GM12878 (cell line): ENCODE data around the gene PPP4R1. TPM values are rescaled to one million over a fixed set of nuclear protein-coding genes. Genes with fewer than 3 reads are reported as not detected.

Experiments used
- ATAC-seq: fragments of 200-7000 bp; cut with Tn5 transposase; 3 replicates; pipeline ENCODE4 v1.9.1; 2020; ENCODE audit warnings: mild to moderate bottlenecking, moderate library complexity
- BruUV-seq: library from RNA; stranded (reverse); fragments of 400-500 nt; replicated peaks from 2 replicates; lab custom pipeline; 2021; lab: Mats Ljungman, UMichigan
- CTCF ChIA-PET: fragments of 300-600 bp; sonication (Branson Sonifier 250); formaldehyde crosslinking; extraction: SDS; loops from one replicate; lab custom pipeline; 2021; ENCODE audit warnings: inconsistent platforms; lab: Yijun Ruan, JAX
- POLR2A ChIA-PET: fragments of 350-600 bp; formaldehyde crosslinking; extraction: SDS; loops from one replicate; lab custom pipeline; 2021; ENCODE audit warnings: inconsistent platforms; lab: Charles Lee
- RAD21 ChIA-PET: fragments of 300-600 bp; sonication (Branson Sonifier 250); formaldehyde crosslinking; loops from one replicate; lab custom pipeline; 2023; ENCODE audit warnings: antibody characterized with exemption; ENCODE audit not compliant: unreplicated experiment; lab: Charles Lee
- SMC1A ChIA-PET: fragments of 300-600 bp; sonication (Branson Sonifier 250); formaldehyde crosslinking; loops from one replicate; lab custom pipeline; 2023; ENCODE audit not compliant: unreplicated experiment, uncharacterized antibody; lab: Charles Lee
- DNase-seq: peaks from one replicate; pipeline ENCODE4 v3.0.0-alpha.2; 2011; ENCODE audit warnings: low read depth, low spot score
- FAIRE-seq: peaks from 3 replicates; lab custom pipeline; 2011; peaks lifted over from hg19 to GRCh38; lab: Jason Lieb, UNC
- H2AFZ ChIP-seq: 2 replicates; pipeline ENCODE4 v1.6.0; 2011; ENCODE audit warnings: low read depth, low read length, control low read depth; ENCODE audit not compliant: control insufficient read depth
- H3K27ac ChIP-seq: 2 replicates; pipeline ENCODE4 v1.5.1; 2011; ENCODE audit warnings: control low read depth; ENCODE audit not compliant: control insufficient read depth, insufficient read depth
- H3K27me3 ChIP-seq, 2 experiments: replicated peaks in 1 of 2; 2 replicates each; pipeline versions ENCODE4 v1.6.0 to v1.6.1; 2011; ENCODE audit warnings: low read length in 1 of 2; ENCODE audit not compliant: control insufficient read depth in 2 of 2, insufficient read depth in 2 of 2
- H3K36me3 ChIP-seq, 2 experiments: 2 replicates each; pipeline ENCODE4 v1.5.1; 2011; ENCODE audit warnings: low read length in 1 of 2; ENCODE audit not compliant: control insufficient read depth in 2 of 2, insufficient read depth in 2 of 2
- H3K4me1 ChIP-seq: 2 replicates; pipeline ENCODE4 v1.6.1; 2011; ENCODE audit warnings: mild to moderate bottlenecking, low read length, moderate library complexity, mixed read lengths; ENCODE audit not compliant: control insufficient read depth, insufficient read depth
- H3K4me2 ChIP-seq: 2 replicates; pipeline ENCODE4 v1.6.0; 2011; ENCODE audit warnings: control low read depth; ENCODE audit not compliant: control insufficient read depth, insufficient read depth
- H3K4me3 ChIP-seq: fragments of 200-600 bp; sonication (generic); 2 replicates; pipeline ENCODE4 v1.5.1; 2016
- H3K79me2 ChIP-seq: 2 replicates; pipeline ENCODE4 v1.6.0; 2011; ENCODE audit warnings: low read length; ENCODE audit not compliant: control insufficient read depth, insufficient read depth
- H3K9ac ChIP-seq: 2 replicates; pipeline ENCODE4 v1.8.0; 2011; ENCODE audit warnings: low read length, control low read depth, mixed read lengths; ENCODE audit not compliant: control insufficient read depth, insufficient read depth
- H3K9me3 ChIP-seq: replicated peaks from 3 replicates; pipeline ENCODE4 v1.5.1; 2011; ENCODE audit warnings: mild to moderate bottlenecking, low read length; ENCODE audit not compliant: control insufficient read depth, insufficient read depth
- H4K20me1 ChIP-seq: 2 replicates; pipeline ENCODE4 v1.6.0; 2011; ENCODE audit not compliant: control insufficient read depth, insufficient read depth
- ATF7 ChIP-seq: fragments of 450-650 bp; IDR thresholded peaks from 2 replicates; pipeline ENCODE4 v1.6.1; 2016; ENCODE audit warnings: low read depth, mild to moderate bottlenecking
- BRCA1 ChIP-seq: IDR thresholded peaks from 2 replicates; pipeline ENCODE4 v1.6.1; 2011; ENCODE audit warnings: low read depth, low read length, improper control_type of control experiment
- CBFB ChIP-seq: IDR thresholded peaks from 2 replicates; pipeline ENCODE4 v1.6.1; 2016; ENCODE audit warnings: antibody characterized with exemption, low read depth
- FOS ChIP-seq: IDR thresholded peaks from 3 replicates; pipeline ENCODE4 v1.6.1; 2011; ENCODE audit warnings: borderline replicate concordance; ENCODE audit not compliant: insufficient read length; ENCODE audit errors: extremely low read depth
- HDAC2 ChIP-seq: fragments of 200-600 bp; sonication (generic); IDR thresholded peaks from 2 replicates; pipeline ENCODE4 v1.6.1; 2017
- MYC ChIP-seq: IDR thresholded peaks from 2 replicates; pipeline ENCODE4 v1.6.1; 2011; ENCODE audit warnings: mild to moderate bottlenecking, low read length, moderate library complexity, inconsistent platforms; ENCODE audit not compliant: insufficient read depth, insufficient replicate concordance, insufficient read length, severe bottlenecking
- NBN ChIP-seq: fragments of 450-650 bp; IDR thresholded peaks from 2 replicates; pipeline ENCODE4 v1.6.1; 2016
- SREBF1 ChIP-seq: IDR thresholded peaks from 2 replicates; pipeline ENCODE4 v1.6.1; 2012; ENCODE audit warnings: mild to moderate bottlenecking, low read length
- YY1 ChIP-seq: IDR thresholded peaks from 2 replicates; pipeline ENCODE4 v1.6.1; 2011; ENCODE audit warnings: low read depth, mild to moderate bottlenecking, low read length
- WGBS: methylation state at CpG from one replicate; pipeline ENCODE4 v1.1.6; 2016; ENCODE audit warnings: low lambda C conversion rate; ENCODE audit not compliant: insufficient replicate concordance, insufficient coverage; ENCODE audit errors: missing lambda C conversion rate; 5-methylcytosine and 5-hydroxymethylcytosine counted together
- in situ Hi-C: fragments of 300-500 bp; cut with MboI; formaldehyde crosslinking; loops from 9 replicates; pipeline ENCODE4 v1.14.3; 2018; ENCODE audit warnings: mixed read lengths
- intact Hi-C: fragments of 100-400 bp; cut with micrococcal nuclease; formaldehyde crosslinking; loops from one replicate; pipeline ENCODE4 v1.14.2; 2022; ENCODE audit not compliant: unreplicated experiment
- polyA plus RNA-seq, 11 experiments: library from polyadenylated mRNA; depleted of rRNA in 4 of 11; unstranded in 6 of 11; stranded (reverse) in 5 of 11; fragments of >200 nt; fragmentation: Nextera tagmentation in 4 of 11; fragmentation: Illumina TruSeq in 1 of 11; extraction: Ambion mirVana in 4 of 11; extraction: Trizol in 1 of 11; gene quantifications; 1 replicate in 1 of 11; 2 replicates in 10 of 11; pipeline versions ENCODE4 v1.2.1 to v1.2.3, GENCODE V29; 2011 to 2016; ENCODE audit warnings: inconsistent platforms in 2 of 11, missing spikeins in 2 of 11, low read depth in 1 of 11
- total RNA-seq, 4 experiments: library from RNA; depleted of rRNA in 3 of 4; stranded (reverse); fragments of >200 nt in 3 of 4; fragmentation: Illumina TruSeq in 1 of 4; extraction: Trizol in 1 of 4; gene quantifications; 2 replicates each; pipeline versions ENCODE4 v1.2.1 to v1.2.3, GENCODE V29; 2013 to 2021
- TF ChIP-seq, protein P1 (sequence below): IDR thresholded peaks from 2 replicates; pipeline ENCODE4 v1.6.1; 2011; ENCODE audit warnings: low read depth, low read length, improper control_type of control experiment, borderline replicate concordance
- TF ChIP-seq, protein P2 (sequence below): IDR thresholded peaks from 2 replicates; pipeline ENCODE4 v1.6.1; 2012; ENCODE audit warnings: low read length, inconsistent platforms
- TF ChIP-seq, protein P3 (sequence below): fragments of 450-650 bp; IDR thresholded peaks from 2 replicates; pipeline ENCODE4 v1.6.1; 2018; ENCODE audit warnings: borderline replicate concordance, mild to moderate bottlenecking; ENCODE audit not compliant: partially characterized antibody

Gene PPP4R1
- total and polyA plus RNA-seq, 10 of the 15 experiments (the other 5 are each of a cell fraction or from before 2014, with no cell fraction given) = 10.9 to 44.4 (median 26.0) TPM

DNA sequence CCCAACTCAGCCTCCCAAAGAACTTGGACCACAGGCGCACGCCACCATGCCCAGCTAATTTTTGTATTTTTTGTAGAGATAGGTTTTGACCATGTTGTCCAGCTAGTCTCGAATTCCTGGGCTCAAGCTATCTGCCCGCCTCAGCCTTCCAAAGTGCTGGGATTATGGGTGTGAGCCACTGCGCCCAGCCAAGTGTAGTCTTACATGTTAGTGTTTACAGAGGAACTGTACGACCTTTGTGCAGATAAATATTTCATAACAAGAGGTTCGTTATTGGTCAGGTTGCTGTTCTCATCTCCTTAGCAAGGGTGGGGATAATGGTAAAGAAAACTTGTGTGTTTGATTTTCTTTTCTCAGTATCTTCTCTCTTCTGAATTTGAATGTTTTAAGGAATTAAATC, 92.6 kb downstream of the PPP4R1 start:
- no peak overlapping the region for H3K4me2 ChIP-seq
- intact Hi-C loops = no loop called here
- no peaks in the 10 kb centered on the region for H3K27me3 ChIP-seq
- no peak overlapping the region for H3K4me3 ChIP-seq
- no peaks in the 10 kb centered on the region; the same call in 1 of the 2 replicates for H3K79me2 ChIP-seq
- no peaks in the 10 kb centered on the region for H3K9me3 ChIP-seq
- ChIA-PET POLR2A (no interaction called here), SMC1A (no interaction called here), CTCF (interaction anchor here (1.0 kb wide), 1 partner anchor 334 kb away, joined by 3 read pairs; no protein-coding TSS in a partner anchor)
- no peak for ATAC-seq
- no peak overlapping the region for H2AFZ ChIP-seq
- H4K20me1 ChIP-seq = no peaks in the 10 kb centered on the region
- H3K9ac ChIP-seq = no peak overlapping the region
- TF ChIP-seq, protein P1, sequence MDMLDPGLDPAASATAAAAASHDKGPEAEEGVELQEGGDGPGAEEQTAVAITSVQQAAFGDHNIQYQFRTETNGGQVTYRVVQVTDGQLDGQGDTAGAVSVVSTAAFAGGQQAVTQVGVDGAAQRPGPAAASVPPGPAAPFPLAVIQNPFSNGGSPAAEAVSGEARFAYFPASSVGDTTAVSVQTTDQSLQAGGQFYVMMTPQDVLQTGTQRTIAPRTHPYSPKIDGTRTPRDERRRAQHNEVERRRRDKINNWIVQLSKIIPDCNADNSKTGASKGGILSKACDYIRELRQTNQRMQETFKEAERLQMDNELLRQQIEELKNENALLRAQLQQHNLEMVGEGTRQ = no peak
- TF ChIP-seq FOS (no peak), ATF7 (no peak), CBFB (no peak), YY1 (no peak), MYC (no peak), SREBF1 (no peak), NBN (no peak), BRCA1 (no peak), HDAC2 (no peak)
- TF ChIP-seq, protein P2, sequence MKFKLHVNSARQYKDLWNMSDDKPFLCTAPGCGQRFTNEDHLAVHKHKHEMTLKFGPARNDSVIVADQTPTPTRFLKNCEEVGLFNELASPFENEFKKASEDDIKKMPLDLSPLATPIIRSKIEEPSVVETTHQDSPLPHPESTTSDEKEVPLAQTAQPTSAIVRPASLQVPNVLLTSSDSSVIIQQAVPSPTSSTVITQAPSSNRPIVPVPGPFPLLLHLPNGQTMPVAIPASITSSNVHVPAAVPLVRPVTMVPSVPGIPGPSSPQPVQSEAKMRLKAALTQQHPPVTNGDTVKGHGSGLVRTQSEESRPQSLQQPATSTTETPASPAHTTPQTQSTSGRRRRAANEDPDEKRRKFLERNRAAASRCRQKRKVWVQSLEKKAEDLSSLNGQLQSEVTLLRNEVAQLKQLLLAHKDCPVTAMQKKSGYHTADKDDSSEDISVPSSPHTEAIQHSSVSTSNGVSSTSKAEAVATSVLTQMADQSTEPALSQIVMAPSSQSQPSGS = no peak
- TF ChIP-seq, protein P3, sequence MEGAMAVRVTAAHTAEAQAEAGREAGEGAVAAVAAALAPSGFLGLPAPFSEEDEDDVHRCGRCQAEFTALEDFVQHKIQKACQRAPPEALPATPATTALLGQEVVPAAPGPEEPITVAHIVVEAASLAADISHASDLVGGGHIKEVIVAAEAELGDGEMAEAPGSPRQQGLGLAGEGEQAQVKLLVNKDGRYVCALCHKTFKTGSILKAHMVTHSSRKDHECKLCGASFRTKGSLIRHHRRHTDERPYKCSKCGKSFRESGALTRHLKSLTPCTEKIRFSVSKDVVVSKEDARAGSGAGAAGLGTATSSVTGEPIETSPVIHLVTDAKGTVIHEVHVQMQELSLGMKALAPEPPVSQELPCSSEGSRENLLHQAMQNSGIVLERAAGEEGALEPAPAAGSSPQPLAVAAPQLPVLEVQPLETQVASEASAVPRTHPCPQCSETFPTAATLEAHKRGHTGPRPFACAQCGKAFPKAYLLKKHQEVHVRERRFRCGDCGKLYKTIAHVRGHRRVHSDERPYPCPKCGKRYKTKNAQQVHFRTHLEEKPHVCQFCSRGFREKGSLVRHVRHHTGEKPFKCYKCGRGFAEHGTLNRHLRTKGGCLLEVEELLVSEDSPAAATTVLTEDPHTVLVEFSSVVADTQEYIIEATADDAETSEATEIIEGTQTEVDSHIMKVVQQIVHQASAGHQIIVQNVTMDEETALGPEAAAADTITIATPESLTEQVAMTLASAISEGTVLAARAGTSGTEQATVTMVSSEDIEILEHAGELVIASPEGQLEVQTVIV = no peak
- TF ChIP-seq, all 136 proteins: peak for 0
- peaks cover 4 to 16% of the 10 kb centered on the region in 2 experiments; a peak in 3 of 4 replicates for H3K36me3 ChIP-seq
- BruUV-seq = no TSS peak
- H3K4me1 ChIP-seq = no peaks in the 10 kb centered on the region
- in situ Hi-C loops = no loop called here
- H3K27ac ChIP-seq = no peak overlapping the region
- 98% methylated on average over 7 of the region's 7 CpGs for WGBS
- DNase-seq (no peak), FAIRE-seq (no peak)
- RAD21 ChIA-PET = no interaction called here
